ENCODE measurements around the gene HOXA7.

The HOXA7 gene

GRCh38 chr7:27143023-27143949, 13.2 kb downstream of the HOXA7 start, which contains the start of gene HOXA5 (continued):
- TF ChIP-seq ZBTB26 (tag by site-specific recombination; optimal IDR thresholded peaks at IDR 0.05), result peak; percentile 89
- TF ChIP-seq ZNF23 (tag by site-specific recombination; IDR thresholded peaks at IDR 0.05; ENCODE audit: borderline replicate concordance), result no peak
- TF ChIP-seq ZNF610 (tag by site-specific recombination; IDR thresholded peaks at IDR 0.05; ENCODE audit: borderline replicate concordance), result peak; percentile 13; the same call in 1 of the 2 replicates
- TF ChIP-seq ZFP41 (tag by site-specific recombination; IDR thresholded peaks at IDR 0.05; ENCODE audit: borderline replicate concordance), result no peak
- TF ChIP-seq ZIC2 (tag by site-specific recombination; IDR thresholded peaks at IDR 0.05), result no peak
- no peak for TF ChIP-seq ZNF248 (tag by site-specific recombination; IDR thresholded peaks at IDR 0.05)
- TF ChIP-seq ZNF404 (tag by site-specific recombination; IDR thresholded peaks at IDR 0.05), result no peak
- TF ChIP-seq, protein P1, sequence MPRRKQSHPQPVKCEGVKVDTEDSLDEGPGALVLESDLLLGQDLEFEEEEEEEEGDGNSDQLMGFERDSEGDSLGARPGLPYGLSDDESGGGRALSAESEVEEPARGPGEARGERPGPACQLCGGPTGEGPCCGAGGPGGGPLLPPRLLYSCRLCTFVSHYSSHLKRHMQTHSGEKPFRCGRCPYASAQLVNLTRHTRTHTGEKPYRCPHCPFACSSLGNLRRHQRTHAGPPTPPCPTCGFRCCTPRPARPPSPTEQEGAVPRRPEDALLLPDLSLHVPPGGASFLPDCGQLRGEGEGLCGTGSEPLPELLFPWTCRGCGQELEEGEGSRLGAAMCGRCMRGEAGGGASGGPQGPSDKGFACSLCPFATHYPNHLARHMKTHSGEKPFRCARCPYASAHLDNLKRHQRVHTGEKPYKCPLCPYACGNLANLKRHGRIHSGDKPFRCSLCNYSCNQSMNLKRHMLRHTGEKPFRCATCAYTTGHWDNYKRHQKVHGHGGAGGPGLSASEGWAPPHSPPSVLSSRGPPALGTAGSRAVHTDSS (tag by site-specific recombination; IDR thresholded peaks at IDR 0.05), result no peak
- no peak for TF ChIP-seq ZNF521 (tag by site-specific recombination; IDR thresholded peaks at IDR 0.05)
- TF ChIP-seq KLF8 (tag by site-specific recombination; IDR thresholded peaks at IDR 0.05), result peak; percentile 53; the same call in 1 of the 2 replicates
- TF ChIP-seq, protein P2, sequence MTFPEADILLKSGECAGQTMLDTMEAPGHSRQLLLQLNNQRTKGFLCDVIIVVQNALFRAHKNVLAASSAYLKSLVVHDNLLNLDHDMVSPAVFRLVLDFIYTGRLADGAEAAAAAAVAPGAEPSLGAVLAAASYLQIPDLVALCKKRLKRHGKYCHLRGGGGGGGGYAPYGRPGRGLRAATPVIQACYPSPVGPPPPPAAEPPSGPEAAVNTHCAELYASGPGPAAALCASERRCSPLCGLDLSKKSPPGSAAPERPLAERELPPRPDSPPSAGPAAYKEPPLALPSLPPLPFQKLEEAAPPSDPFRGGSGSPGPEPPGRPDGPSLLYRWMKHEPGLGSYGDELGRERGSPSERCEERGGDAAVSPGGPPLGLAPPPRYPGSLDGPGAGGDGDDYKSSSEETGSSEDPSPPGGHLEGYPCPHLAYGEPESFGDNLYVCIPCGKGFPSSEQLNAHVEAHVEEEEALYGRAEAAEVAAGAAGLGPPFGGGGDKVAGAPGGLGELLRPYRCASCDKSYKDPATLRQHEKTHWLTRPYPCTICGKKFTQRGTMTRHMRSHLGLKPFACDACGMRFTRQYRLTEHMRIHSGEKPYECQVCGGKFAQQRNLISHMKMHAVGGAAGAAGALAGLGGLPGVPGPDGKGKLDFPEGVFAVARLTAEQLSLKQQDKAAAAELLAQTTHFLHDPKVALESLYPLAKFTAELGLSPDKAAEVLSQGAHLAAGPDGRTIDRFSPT (tag by site-specific recombination; IDR thresholded peaks at IDR 0.05), result peak; percentile 84

DNA sequence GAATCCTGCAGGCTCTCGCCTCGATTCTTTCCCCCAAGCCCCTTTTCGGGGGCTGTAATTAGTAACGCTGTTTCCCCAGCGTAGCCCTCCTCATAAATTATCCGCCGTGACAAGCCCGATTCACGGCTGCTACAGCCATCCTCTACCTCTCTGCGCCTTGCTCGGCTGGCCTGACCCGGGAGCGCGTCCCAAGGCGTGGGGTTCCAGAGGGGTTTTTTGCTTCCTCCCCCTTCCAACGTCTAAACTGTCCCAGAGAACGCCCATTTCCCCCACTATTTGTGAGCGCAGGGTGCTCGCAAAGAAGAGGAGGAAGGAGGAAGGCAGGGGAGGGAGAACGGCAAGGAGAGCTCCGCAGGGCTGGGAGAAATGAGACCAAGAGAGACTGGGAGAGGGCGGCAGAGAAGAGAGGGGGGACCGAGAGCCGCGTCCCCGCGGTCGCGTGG, 13.9 kb downstream of the HOXA7 start:
- Histone ChIP-seq H3K27ac (ENCODE audit: extremely low read depth, low read depth, low read length) (peak overlapping the region; percentile 98), H3K4me1 (ENCODE audit: control insufficient read depth, insufficient read depth, low read length) (peaks cover 22% of the 10 kb centered on the region), H3K9me3 (ENCODE audit: control insufficient read depth, insufficient read depth, low read depth, low read length) (no peaks in the 10 kb centered on the region), H3K4me3 (ENCODE audit: low read depth, low read length) (peak overlapping the region; percentile 79), H3K36me3 (ENCODE audit: control insufficient read depth in 2 of 2, insufficient read depth in 1 of 2, low read length in 2 of 2) (peaks cover 0 to 65% of the 10 kb centered on the region in 2 experiments; a peak in 2 of 3 replicates)
- POLR2A ChIA-PET, result interaction anchor here (0.6 to 1.6 kb wide), 8 partner anchors 12 to 1280 kb away, joined by 3 to 9 read pairs (median 4); partner anchors contain the start of genes HOXA4 and HOXA9
- TF ChIP-seq ZNF341 (tag by site-specific recombination; IDR thresholded peaks at IDR 0.05; ENCODE audit: low read depth) (peak; percentile 41; the same call in 1 of the 2 replicates), ZNF624 (tag by site-specific recombination; IDR thresholded peaks at IDR 0.05) (no peak), SP2 (tag by site-specific recombination; IDR thresholded peaks at IDR 0.05) (peak; percentile 29), ZNF221 (tag by site-specific recombination; IDR thresholded peaks at IDR 0.05; ENCODE audit: borderline replicate concordance) (no peak), OSR2 (tag by site-specific recombination; IDR thresholded peaks at IDR 0.05) (no peak), ZNF266 (tag by site-specific recombination; IDR thresholded peaks at IDR 0.05; ENCODE audit: low read depth) (peak; percentile 75; the same call in 1 of the 2 replicates)
- TF ChIP-seq, protein P1 (tag by site-specific recombination; IDR thresholded peaks at IDR 0.05), result peak; percentile 78
- CTCF ChIA-PET, result interaction anchor here (0.7 to 4.4 kb wide), 17 partner anchors 11 to 460 kb away, joined by 3 to 34 read pairs (median 6); partner anchors contain the start of genes HOXA1 and HOXA7
